GM21360 (cell line): ENCODE results near the gene KIF2A.
A peak's percentile ranks its signal among the peaks of the same experiment; 100 is the strongest.

Source experiments
- ATAC-seq: cut with Tn5 transposase; IDR thresholded peaks from one replicate; pipeline ENCODE4 v1.9.1; 2021; ENCODE audit warnings: mild to moderate bottlenecking, moderate library complexity; ENCODE audit not compliant: unreplicated experiment

KIF2A gene

DNA sequence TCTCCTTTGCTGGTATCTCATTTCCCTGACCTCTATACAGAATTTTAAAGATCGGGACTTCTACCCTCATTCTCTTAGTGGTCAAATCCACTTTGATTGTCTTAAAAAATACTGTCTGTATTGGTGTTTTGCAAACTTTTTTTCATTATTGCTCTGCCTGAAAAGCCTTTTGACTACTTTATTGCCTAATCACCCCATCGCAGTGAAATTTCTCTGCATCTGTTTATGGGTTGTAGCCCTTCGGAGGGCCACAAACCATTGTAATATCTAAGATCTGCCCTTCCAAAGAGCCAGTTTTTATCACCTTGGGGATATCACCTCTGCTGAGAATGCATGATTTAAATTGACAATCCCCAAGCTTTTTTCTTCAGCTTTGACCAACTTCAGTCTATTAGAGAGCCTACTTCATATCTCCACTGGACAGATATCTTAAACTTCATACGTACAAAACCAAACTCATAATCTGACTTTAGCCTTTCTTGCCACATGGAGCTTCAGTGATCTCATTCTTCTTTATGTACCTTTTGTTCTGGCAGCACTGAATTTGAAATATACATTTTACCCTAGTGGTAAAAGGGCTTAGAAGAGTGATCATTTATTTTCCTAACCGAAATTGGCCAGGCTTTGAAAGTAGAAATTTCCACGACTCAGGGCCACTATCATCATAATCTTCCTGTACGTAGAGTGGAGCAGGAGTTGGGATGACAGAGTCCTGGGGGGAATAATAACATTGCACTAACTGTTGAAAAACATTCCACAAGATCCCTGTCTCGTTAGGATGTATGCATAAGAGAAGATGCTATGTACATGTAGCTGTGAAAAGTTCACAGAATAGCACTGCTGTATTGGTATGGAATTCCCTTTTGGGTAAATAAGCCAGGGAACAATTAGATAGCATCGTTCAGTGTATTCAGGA is 21.4 kb downstream of the KIF2A start:
- ATAC-seq: no peak

- ATAC-seq: no peak
Observed at GRCh38 chr5:62328772-62329491, 22.9 kb downstream of the KIF2A start.

DNA sequence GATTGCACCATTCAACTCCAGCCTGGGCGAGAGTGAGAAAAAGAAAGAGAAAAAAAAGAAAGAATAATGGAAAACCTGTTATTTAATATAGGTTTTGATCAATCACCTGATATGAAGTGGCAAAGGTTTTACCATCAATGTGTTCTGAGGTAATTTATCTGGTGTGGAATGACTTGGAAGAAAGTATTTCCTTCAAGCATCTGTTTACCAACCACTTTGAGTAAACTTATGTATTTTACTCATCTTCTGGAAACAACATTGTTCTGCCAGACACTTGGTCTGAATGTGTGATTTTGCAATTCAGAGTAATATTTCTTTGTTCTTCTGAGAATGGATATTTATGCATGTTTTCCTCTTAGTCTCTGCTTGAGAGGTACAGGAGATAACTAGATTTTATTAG is 24.3 kb downstream of the KIF2A start:
- ATAC-seq: no peak

DNA sequence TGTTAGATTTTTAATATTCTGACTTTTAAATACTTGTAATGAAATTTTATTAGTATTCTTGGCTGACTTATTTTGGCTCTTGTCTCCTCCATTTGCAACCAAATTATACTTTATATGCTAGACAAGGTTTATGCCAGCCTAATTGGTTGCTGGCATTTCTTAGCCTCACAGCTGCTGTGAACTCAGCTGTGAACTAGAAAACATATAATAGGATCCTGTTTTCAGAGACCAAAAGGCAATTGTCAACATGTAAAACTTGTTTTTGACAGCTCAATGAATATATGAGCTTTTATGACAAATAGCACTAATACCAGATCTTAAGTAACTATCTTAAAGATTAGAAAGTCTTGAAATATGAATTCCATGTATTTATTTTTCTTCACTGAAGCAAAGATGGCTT is 25.9 kb downstream of the KIF2A start:
- no peak for ATAC-seq

DNA sequence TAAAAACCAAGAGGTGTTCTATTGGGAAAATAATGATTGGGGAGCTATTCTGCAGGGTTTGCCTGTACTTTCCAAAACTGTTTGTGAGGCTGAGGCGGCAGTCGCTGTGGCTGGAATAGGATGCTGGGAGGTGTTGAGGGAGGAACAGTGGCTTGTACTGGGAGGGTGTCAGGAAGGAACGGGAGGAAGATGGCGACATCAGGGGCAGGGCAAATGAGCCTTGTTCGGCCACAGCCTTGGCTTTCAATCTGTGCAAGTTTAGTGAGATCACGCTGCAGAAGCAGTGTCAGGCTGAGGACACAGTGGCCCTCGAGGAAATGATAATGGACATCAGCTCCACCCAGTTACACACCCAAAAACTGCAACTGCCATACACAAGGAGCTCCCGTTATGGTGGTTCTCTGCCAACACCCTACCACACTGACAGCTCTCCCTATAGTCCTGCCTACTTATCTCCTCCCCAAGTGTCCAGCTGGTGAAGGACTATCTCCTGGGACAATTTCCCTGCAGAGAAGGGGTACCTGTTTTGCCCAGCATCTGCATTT is 27.3 kb downstream of the KIF2A start:
- no peak for ATAC-seq

DNA sequence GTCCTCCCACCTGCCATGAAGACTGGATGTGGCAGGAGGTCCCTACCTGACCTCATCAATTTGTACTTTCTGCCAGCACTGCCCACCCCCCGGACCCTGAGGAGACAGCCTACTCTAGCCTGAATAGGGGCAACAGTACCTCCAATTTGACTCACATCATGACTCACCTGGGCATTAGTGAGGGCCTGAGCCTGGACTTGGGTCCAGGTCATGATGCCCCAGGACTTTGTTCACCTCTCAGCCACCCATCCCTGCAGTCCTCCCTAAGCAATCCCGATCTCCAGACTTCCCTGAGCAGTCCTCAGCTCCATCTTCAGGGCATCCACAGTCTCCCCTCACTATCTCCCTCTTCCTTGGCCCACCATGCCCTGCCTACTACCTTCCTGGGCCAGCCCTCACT is 28.1 kb downstream of the KIF2A start:
- no peak for ATAC-seq

DNA sequence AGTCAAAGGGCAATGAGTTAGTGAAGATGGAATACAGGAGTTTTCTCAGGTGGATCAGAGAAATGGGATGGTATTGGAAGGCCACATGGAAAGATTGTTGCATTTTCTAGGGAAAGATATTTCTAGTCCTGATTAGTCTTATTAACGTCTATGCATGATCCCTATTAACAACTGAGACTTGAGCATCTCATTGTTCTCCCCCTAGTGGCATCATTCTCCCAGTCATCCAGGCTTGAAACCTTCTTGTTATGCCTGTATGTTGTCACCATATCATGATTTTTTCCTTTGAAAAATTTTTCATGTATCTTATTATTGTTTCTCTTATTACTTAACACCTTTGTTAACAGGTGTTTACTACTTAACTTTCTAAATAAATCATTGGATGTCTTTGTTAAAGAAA is 34.4 kb downstream of the KIF2A start:
- ATAC-seq: no peak

DNA sequence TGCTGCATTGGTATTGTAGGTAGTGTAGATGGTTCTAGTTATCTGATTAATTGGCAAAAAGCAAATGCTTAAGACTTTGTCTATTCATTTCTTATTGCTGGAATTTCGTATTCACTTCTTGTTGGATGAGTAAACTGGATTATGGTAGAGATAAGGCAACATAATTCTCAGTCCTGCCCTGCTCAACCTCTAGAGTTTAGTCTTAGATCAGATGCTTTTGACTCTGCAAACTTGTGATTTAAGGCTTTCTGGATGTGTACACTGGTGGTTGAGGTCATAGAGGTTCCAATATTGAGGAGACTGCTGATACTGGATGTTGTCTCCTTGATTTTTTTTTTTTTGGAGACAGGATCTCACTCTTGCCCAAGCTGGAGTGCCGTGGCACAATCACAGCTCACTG is 35.0 kb downstream of the KIF2A start:
- ATAC-seq: no peak

- peak; percentile 74 for ATAC-seq
Observed at GRCh38 chr5:62341783-62342475, 35.9 kb downstream of the KIF2A start.

- peak; percentile 42 for ATAC-seq
Observed at GRCh38 chr5:62342476-62342837, 36.5 kb downstream of the KIF2A start.

DNA sequence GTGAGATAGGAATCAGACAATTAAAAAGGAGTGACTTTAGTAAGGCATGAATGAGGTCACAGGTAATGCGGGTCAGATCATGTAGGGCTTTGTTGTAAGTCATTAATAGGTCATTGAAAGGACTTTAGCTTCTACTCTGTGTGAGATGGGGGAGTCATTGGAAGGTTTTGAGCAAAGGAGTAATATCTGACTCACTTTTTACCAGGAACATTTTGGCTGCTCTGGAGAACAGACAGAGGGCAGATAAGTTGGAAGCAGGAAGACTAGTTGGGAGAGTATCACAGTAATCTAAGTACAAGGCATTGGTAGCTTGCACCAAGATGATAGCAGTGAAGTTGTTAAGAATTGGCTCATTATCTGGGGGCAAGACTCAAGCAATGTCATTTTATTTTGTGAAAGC is 37.4 kb downstream of the KIF2A start:
- ATAC-seq: no peak

DNA sequence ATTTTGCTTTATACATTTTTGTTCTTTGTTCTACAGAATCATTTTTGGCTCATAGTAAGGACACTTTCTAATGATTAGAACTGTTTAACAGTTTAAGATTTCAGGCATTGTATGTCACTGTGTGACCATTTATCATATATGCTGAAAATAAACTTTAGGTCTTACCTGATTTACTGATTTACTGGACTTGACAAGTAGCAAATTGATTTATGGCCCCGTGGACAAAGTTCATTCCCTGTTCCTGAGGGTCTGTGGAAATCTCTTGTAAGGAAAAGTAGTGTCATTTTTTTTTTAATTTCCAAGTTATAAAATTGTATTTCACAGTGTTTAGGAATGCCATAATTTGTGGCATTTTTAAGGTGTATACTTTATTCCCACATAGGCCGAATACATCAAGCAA is 40.7 kb downstream of the KIF2A start:
- ATAC-seq: no peak

- ATAC-seq: no peak
Observed at GRCh38 chr5:62347928-62348327, 41.9 kb downstream of the KIF2A start.

- ATAC-seq: no peak
Observed at GRCh38 chr5:62348723-62349481, 42.9 kb downstream of the KIF2A start.

- ATAC-seq: peak; percentile 82
Observed at GRCh38 chr5:62354028-62354874, 48.2 kb downstream of the KIF2A start.

DNA sequence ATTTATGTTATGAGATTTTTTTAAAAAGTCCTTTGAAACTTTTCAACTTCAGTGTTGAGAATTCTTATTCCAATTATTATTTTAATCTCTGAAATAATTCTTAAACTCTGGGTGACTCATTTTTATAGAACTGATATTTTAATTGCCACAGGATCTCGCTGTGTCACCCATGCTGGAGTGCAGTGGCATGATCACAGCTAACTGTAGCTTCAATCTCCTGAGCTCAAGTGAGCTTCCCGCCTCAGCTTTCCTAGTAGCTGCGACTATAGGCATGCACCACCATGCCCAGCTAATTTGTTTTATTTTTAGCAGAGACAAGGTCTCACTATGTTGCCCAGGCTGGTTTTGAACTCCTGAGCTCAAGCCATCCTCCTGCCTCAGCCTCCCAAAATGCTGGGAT is 56.7 kb downstream of the KIF2A start:
- no peak for ATAC-seq

DNA sequence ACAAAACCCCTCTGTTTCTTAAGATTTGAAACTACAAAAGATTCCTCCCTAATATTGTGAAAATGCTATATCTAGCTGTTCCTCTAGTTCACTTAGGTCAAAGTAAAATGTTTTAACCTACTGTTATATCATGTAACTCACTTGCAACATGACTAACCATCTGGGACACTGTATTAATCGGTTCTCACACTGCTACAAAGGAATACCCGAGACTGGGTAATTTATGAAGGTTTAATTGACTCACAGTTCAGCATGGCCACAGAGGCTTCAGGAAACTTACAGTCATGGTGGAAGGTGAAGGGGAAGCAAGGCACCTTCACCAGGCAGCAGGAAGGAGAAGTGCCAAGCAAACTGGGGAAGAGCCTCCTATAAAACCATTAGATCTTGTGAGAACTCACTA is 63.0 kb downstream of the KIF2A start:
- ATAC-seq: no peak

GRCh38 chr5:62371409-62371808 is 65.4 kb downstream of the KIF2A start:
- no peak for ATAC-seq

DNA sequence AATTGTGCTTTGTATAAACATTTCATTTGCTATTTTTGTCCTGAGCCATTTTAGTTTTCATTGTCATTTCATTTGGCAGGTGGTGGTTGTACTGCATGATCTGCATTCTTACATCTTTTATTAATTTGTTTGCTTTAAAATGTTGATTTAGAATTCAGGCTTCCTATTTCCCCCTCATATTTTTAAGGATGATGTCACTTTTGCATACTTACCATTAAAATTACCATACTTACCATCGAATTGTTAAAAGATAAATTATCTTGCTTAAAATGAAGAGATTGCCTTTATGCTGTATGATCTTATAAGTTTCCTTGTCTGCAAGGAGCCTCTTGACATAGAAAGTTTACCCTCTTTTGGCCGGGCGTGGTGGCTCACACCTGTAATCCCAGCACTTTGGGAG is 66.6 kb downstream of the KIF2A start:
- ATAC-seq: no peak

DNA sequence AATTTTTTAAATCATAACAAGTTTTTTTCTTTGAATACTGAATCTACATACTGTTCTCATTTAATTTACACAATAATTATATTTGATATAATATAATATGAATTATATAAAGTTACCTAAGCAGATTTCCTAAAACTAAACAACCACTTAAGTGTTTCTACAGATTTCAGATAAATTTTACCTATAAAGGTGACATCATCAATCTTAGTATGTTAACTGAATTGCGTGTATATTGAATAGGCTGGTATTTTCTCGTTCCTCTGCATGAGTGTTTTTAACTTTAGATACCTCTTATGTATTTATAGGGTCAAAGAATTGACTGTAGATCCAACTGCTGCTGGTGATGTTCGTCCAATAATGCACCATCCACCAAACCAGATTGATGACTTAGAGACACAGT is 67.4 kb downstream of the KIF2A start:
- no peak for ATAC-seq
